ENCODE results near the gene METAP1.

DNA sequence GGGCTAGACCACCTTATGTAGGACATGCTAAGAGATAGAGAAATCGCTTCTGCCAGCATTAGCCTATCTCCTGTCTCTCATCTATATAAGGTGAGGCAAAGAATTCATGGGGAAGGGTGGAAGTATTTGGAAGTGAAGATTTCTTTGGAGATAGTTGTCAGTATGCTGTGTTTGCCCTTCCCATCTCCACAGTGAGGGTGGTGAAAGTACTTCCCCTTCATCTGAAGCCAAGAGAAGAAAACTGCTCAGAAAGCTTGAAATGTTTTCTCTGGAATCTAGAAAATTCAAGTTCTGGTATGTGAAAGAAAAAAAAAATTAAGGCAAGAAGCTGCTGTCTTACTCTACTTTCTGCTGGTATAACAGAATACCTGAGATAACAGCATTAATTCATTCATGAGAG is 105.4 kb downstream of the METAP1 start:
- TF ChIP-seq, protein P1, sequence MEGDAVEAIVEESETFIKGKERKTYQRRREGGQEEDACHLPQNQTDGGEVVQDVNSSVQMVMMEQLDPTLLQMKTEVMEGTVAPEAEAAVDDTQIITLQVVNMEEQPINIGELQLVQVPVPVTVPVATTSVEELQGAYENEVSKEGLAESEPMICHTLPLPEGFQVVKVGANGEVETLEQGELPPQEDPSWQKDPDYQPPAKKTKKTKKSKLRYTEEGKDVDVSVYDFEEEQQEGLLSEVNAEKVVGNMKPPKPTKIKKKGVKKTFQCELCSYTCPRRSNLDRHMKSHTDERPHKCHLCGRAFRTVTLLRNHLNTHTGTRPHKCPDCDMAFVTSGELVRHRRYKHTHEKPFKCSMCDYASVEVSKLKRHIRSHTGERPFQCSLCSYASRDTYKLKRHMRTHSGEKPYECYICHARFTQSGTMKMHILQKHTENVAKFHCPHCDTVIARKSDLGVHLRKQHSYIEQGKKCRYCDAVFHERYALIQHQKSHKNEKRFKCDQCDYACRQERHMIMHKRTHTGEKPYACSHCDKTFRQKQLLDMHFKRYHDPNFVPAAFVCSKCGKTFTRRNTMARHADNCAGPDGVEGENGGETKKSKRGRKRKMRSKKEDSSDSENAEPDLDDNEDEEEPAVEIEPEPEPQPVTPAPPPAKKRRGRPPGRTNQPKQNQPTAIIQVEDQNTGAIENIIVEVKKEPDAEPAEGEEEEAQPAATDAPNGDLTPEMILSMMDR (IDR thresholded peaks at IDR 0.05; ENCODE audit: low read depth, low read length, poor library complexity, severe bottlenecking) = no peak
- no peak for TF ChIP-seq EZH2phosphoT487 (IDR thresholded peaks at IDR 0.05; ENCODE audit: borderline replicate concordance, low read length)

All from DOHH2 (cell line).